NCI-H2107 treated with DMSO at 0.1 percent for 48 hours (cell line): ENCODE results near the gene ST6GALNAC5.

Source experiments
- DNase-seq: peaks from one replicate; lab custom pipeline; 2025; ENCODE audit not compliant: unreplicated experiment; lab: John Stamatoyannopoulos, UW

Gene ST6GALNAC5

DNA sequence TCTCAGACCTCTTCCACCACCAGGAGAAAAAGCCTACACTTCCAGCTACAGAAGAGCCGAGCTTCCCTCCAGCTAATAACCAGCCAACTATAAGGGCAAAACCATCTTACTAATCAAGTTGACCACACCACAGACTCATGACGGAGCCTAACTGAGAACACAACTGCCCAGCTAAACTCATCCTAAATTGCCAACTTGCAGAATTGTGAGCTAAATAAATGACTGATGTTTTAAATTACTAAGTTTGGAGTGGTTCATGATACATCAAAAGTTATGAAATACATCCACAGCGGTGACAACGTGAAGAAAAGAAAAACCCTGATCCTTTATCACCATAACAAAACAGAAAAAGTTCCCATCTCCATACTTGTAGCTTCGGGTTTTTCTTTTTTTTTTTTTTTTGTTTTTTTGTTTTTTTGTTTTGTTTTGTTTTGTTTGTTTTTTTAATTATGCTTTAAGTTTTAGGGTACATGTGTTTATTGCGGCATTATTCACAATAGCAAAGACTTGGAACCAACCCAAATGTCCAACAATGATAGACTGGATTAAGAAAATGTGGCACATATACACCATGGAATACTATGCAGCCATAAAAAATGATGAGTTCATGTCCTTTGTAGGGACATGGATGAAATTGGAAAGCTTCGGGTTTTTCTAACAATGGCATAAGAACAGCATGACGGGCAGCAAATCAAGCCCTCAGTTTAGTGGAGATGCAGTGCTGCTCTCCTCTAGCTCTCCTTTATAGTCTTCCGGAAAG lies 229.4 kb downstream of the ST6GALNAC5 start:
- DNase-seq = no peak

GRCh38 chr1:77100875-77101274 lies 233.6 kb downstream of the ST6GALNAC5 start:
- no peak for DNase-seq

GRCh38 chr1:77103486-77103885 lies 236.2 kb downstream of the ST6GALNAC5 start:
- no peak for DNase-seq

- DNase-seq = no peak
Observed at GRCh38 chr1:77104672-77105071, 237.4 kb downstream of the ST6GALNAC5 start.
